A673 (cell line): ENCODE measurements around the gene LRRC8D.

ENCODE experiments used
- CTCF ChIP-seq: fragments of 300-800, 200-600 bp; sonication (generic); conservative IDR thresholded peaks from 2 replicates; pipeline ENCODE4 v1.5.1; 2017; ENCODE audit warnings: low read depth, mild to moderate bottlenecking, antibody characterized with exemption, low read length, moderate library complexity, mixed read lengths
- EZH2 ChIP-seq: fragments of 200-600 bp; sonication (generic); IDR thresholded peaks from 2 replicates; pipeline ENCODE4 v1.6.1; 2017; ENCODE audit warnings: borderline replicate concordance, low read depth, mild to moderate bottlenecking, mixed read lengths, antibody characterized with exemption, low read length; ENCODE audit not compliant: poor library complexity, severe bottlenecking

GRCh38 chr1:89844241-89844807, 23.5 kb downstream of the LRRC8D start:
- no peak for TF ChIP-seq CTCF
- TF ChIP-seq EZH2, result no peak
